Nephron (organoid): ENCODE measurements around the gene CHST11.

ENCODE experiments used
- H3K27ac Mint-ChIP-seq, 3 experiments: 2 replicates each; pipeline ENCODE4 v1.8.0; 2020; ENCODE audit warnings: mixed read lengths in 3 of 3, mild to moderate bottlenecking in 2 of 3, moderate library complexity in 1 of 3
- H3K27me3 Mint-ChIP-seq: 2 replicates; pipeline ENCODE4 v1.8.0; 2021; ENCODE audit warnings: low read depth, mild to moderate bottlenecking, moderate library complexity, mixed read lengths
- H3K36me3 Mint-ChIP-seq: 2 replicates; pipeline ENCODE4 v1.8.0; 2020; ENCODE audit warnings: low read depth, mixed read lengths
- H3K4me1 Mint-ChIP-seq: 2 replicates; pipeline ENCODE4 v1.8.0; 2020; ENCODE audit warnings: mixed read lengths
- H3K4me3 Mint-ChIP-seq, 3 experiments: 2 replicates each; pipeline ENCODE4 v1.8.0; 2020; ENCODE audit warnings: mild to moderate bottlenecking in 3 of 3, mixed read lengths in 3 of 3, moderate library complexity in 2 of 3
- H3K9me3 Mint-ChIP-seq: 2 replicates; pipeline ENCODE4 v1.8.0; 2020; ENCODE audit warnings: mixed read lengths
- CTCF ChIP-seq, 3 experiments: fragments of 200-600 bp; sonication (generic); IDR thresholded peaks; one replicate each; pipeline ENCODE4 v1.5.0; 2021; ENCODE audit warnings: antibody characterized with exemption in 3 of 3; ENCODE audit not compliant: unreplicated experiment in 3 of 3

Gene CHST11

GRCh38 chr12:104456417-104456949 is at the start of gene CHST11:
Gene CHST11 (plus strand): TSS chr12:104456948.
- Mint-ChIP-seq H3K4me3 (peak within 1 kb of the TSS; percentile 97 to 99 (median 98)), H3K27me3 (peaks cover 23% of the 10 kb centered on the region), H3K4me1 (peaks cover 18% of the 10 kb centered on the region), H3K36me3 (no peaks in the 10 kb centered on the region), H3K9me3 (no peaks in the 10 kb centered on the region), H3K27ac (peak within 1 kb of the TSS; percentile 77 to 91 (median 84))
- peak in 1 of 3 experiments; percentile 16 for TF ChIP-seq CTCF (IDR thresholded peaks at IDR 0.05; ENCODE audit: unreplicated experiment in 3 of 3)

- no peaks in the 10 kb centered on the region for H3K36me3 Mint-ChIP-seq
- H3K4me1 Mint-ChIP-seq = no peaks in the 10 kb centered on the region
- peaks cover 5% of the 10 kb centered on the region for H3K27me3 Mint-ChIP-seq
- H3K9me3 Mint-ChIP-seq = peaks cover 6% of the 10 kb centered on the region
- no peak for TF ChIP-seq CTCF (IDR thresholded peaks at IDR 0.05; ENCODE audit: unreplicated experiment in 3 of 3)
- H3K4me3 Mint-ChIP-seq = no peak overlapping the region
- no peak overlapping the region for H3K27ac Mint-ChIP-seq
Observed at GRCh38 chr12:104407438-104407837, 49.3 kb upstream of the CHST11 start.

GRCh38 chr12:104407922-104408321 is 48.8 kb upstream of the CHST11 start:
- H3K27ac Mint-ChIP-seq = no peak overlapping the region
- no peak for TF ChIP-seq CTCF (IDR thresholded peaks at IDR 0.05; ENCODE audit: unreplicated experiment in 3 of 3)
- H3K9me3 Mint-ChIP-seq = peaks cover 6% of the 10 kb centered on the region
- no peaks in the 10 kb centered on the region for H3K36me3 Mint-ChIP-seq
- H3K4me1 Mint-ChIP-seq = no peaks in the 10 kb centered on the region
- no peak overlapping the region for H3K4me3 Mint-ChIP-seq
- H3K27me3 Mint-ChIP-seq = peaks cover 8% of the 10 kb centered on the region

GRCh38 chr12:104410326-104410725 is 46.4 kb upstream of the CHST11 start:
- Mint-ChIP-seq H3K4me3 (no peak overlapping the region), H3K36me3 (no peaks in the 10 kb centered on the region), H3K27me3 (peaks cover 8% of the 10 kb centered on the region), H3K27ac (no peak overlapping the region), H3K9me3 (peaks cover 6% of the 10 kb centered on the region), H3K4me1 (no peaks in the 10 kb centered on the region)
- no peak for TF ChIP-seq CTCF (IDR thresholded peaks at IDR 0.05; ENCODE audit: unreplicated experiment in 3 of 3)

- Mint-ChIP-seq H3K4me3 (no peak overlapping the region), H3K4me1 (no peaks in the 10 kb centered on the region), H3K36me3 (no peaks in the 10 kb centered on the region), H3K9me3 (peaks cover 3% of the 10 kb centered on the region), H3K27me3 (peaks cover 8% of the 10 kb centered on the region), H3K27ac (no peak overlapping the region)
- no peak for TF ChIP-seq CTCF (IDR thresholded peaks at IDR 0.05; ENCODE audit: unreplicated experiment in 3 of 3)
Observed at GRCh38 chr12:104410786-104411185, 46.0 kb upstream of the CHST11 start.
